Left lung (tissue), 8 donors: ENCODE results near the gene FARP1. TPM values are rescaled to one million over a fixed set of nuclear protein-coding genes. Genes with fewer than 3 reads are reported as not detected.

ENCODE experiments used
- microRNA-seq, 2 donors: library from miRNA; unstranded; fragments of <30 nt; microRNA quantifications; one replicate each; pipeline ENCODE4, GENCODE V29; 2019
- polyA plus RNA-seq, 6 donors: library from polyadenylated mRNA; unstranded; fragments of 120-200 nt; gene quantifications; one replicate each; pipeline ENCODE4 v1.2.1, GENCODE V29; 2013; ENCODE audit not compliant: insufficient read length in 6 of 6
- total RNA-seq, 2 donors: library from RNA; stranded (reverse); fragmentation: NEBNext Ultra II Directional; extraction: Animal tissue kit (Norgen Biotek cat#: 25700); gene quantifications; one replicate each; pipeline ENCODE4 v1.2.1, GENCODE V29; 2021
- donor health status: DM: no; HTN: yes; CAD: no.
- donor health status: DM: no; HTN: no; CAD: no.

The FARP1 gene
- total and polyA plus RNA-seq, 8 donors, result 78.9 to 142 (median 132) TPM

Small RNAs within 50 kb of the gene (microRNA-seq; reads per million reads assigned to microRNA genes)
- 0 to 0.27 reads per million in 2 donors for gene MIR3170

Other genes starting within 250 kb of the FARP1 start
- 100 to 1,000 TPM in 1 of 2 donors, 10 to 100 TPM in 1; 74.5 to 105 TPM for gene IPO5, start 189.4 kb upstream of the FARP1 start, total RNA-seq
- gene IPO5, start 189.4 kb upstream of the FARP1 start, polyA plus RNA-seq, result 100 to 1,000 TPM; 150 to 170 (median 159) TPM
- not detected for gene RNF113B, start 34.2 kb downstream of the FARP1 start, total RNA-seq
- under 1 TPM in 1 of 6 donors, not detected in 5; 0.18 TPM for gene RNF113B, start 34.2 kb downstream of the FARP1 start, polyA plus RNA-seq